WERI-Rb-1 (cell line): ENCODE results near the gene ARHGEF19.

ENCODE experiments used
- DNase-seq: peaks from one replicate; pipeline ENCODE4 v3.0.0-alpha.2; 2020
- H3K27ac ChIP-seq: fragments of 250-450 bp; sonication (Bioruptor Pico); 2 replicates; pipeline ENCODE4 v1.5.1; 2020; ENCODE audit warnings: mild to moderate bottlenecking, moderate library complexity
- H3K27me3 ChIP-seq: fragments of 250-450 bp; sonication (Bioruptor Pico); 2 replicates; pipeline ENCODE4 v1.5.1; 2021; ENCODE audit warnings: mild to moderate bottlenecking, low read depth, moderate library complexity; ENCODE audit not compliant: insufficient read depth, severe bottlenecking
- H3K36me3 ChIP-seq: fragments of 250-450 bp; sonication (Bioruptor Pico); 2 replicates; pipeline ENCODE4 v1.5.1; 2020; ENCODE audit warnings: mild to moderate bottlenecking, moderate library complexity
- H3K4me3 ChIP-seq: 2 replicates; pipeline ENCODE4 v1.5.1; 2011; ENCODE audit warnings: low read depth, mild to moderate bottlenecking, control low read depth, low read length
- H3K9me3 ChIP-seq: fragments of 250-450 bp; sonication (Bioruptor Pico); 2 replicates; pipeline ENCODE4 v1.5.1; 2021; ENCODE audit warnings: mild to moderate bottlenecking, moderate library complexity; ENCODE audit not compliant: severe bottlenecking
- CTCF ChIP-seq: IDR thresholded peaks from 2 replicates; pipeline ENCODE4 v1.5.1; 2011; ENCODE audit warnings: low read depth, mild to moderate bottlenecking, control low read depth, inconsistent platforms, low read length

The ARHGEF19 gene

GRCh38 chr1:16195518-16195905 lies 16.9 kb downstream of the ARHGEF19 start:
- no peaks in the 10 kb centered on the region for H3K9me3 ChIP-seq
- no peak for DNase-seq
- no peaks in the 10 kb centered on the region for H3K27me3 ChIP-seq
- H3K4me3 ChIP-seq = no peak overlapping the region
- H3K27ac ChIP-seq = no peak overlapping the region
- H3K36me3 ChIP-seq = no peaks in the 10 kb centered on the region
- no peak for TF ChIP-seq CTCF

- TF ChIP-seq CTCF = no peak
- Histone ChIP-seq H3K27ac (no peak overlapping the region), H3K27me3 (no peaks in the 10 kb centered on the region), H3K4me3 (no peak overlapping the region), H3K9me3 (no peaks in the 10 kb centered on the region), H3K36me3 (no peaks in the 10 kb centered on the region)
- DNase-seq = no peak
These were observed 20.4 kb downstream of the ARHGEF19 start for GRCh38 chr1:16191916-16192546.

GRCh38 chr1:16191309-16191708 lies 21.1 kb downstream of the ARHGEF19 start:
- Histone ChIP-seq H3K27ac (no peak overlapping the region), H3K27me3 (no peaks in the 10 kb centered on the region), H3K4me3 (no peak overlapping the region), H3K9me3 (no peaks in the 10 kb centered on the region), H3K36me3 (no peaks in the 10 kb centered on the region)
- no peak for DNase-seq
- TF ChIP-seq CTCF = no peak

GRCh38 chr1:16189921-16190621 lies 22.4 kb downstream of the ARHGEF19 start:
- no peak overlapping the region for H3K27ac ChIP-seq
- DNase-seq = no peak
- no peak for TF ChIP-seq CTCF

GRCh38 chr1:16189003-16189402 lies 23.4 kb downstream of the ARHGEF19 start:
- no peak for TF ChIP-seq CTCF
- no peak overlapping the region for H3K27ac ChIP-seq

More at GRCh38 chr1:16189921-16190621, 22.4 kb downstream of the ARHGEF19 start:
- Histone ChIP-seq H3K4me3 (no peak overlapping the region), H3K9me3 (no peaks in the 10 kb centered on the region), H3K27me3 (no peaks in the 10 kb centered on the region), H3K36me3 (no peaks in the 10 kb centered on the region)

More at GRCh38 chr1:16189003-16189402, 23.4 kb downstream of the ARHGEF19 start:
- Histone ChIP-seq H3K9me3 (no peaks in the 10 kb centered on the region), H3K27me3 (no peaks in the 10 kb centered on the region), H3K4me3 (no peak overlapping the region), H3K36me3 (no peaks in the 10 kb centered on the region)
- DNase-seq = no peak
